HUES64 (cell line): ENCODE measurements around the gene PET100.

Experiments
- H3K27ac ChIP-seq: 2 replicates; pipeline ENCODE4 v1.7.0; 2013; ENCODE audit warnings: low read depth, low read length, inconsistent platforms
- H3K27me3 ChIP-seq: 2 replicates; pipeline ENCODE4 v1.6.1; 2013; ENCODE audit warnings: mild to moderate bottlenecking, low read length; ENCODE audit not compliant: insufficient read depth
- H3K36me3 ChIP-seq: 2 replicates; pipeline ENCODE4 v1.6.1; 2013; ENCODE audit warnings: mild to moderate bottlenecking, low read length; ENCODE audit not compliant: insufficient read depth
- H3K4me1 ChIP-seq: 2 replicates; pipeline ENCODE4 v1.6.1; 2013; ENCODE audit warnings: mild to moderate bottlenecking, low read length, moderate library complexity; ENCODE audit not compliant: insufficient read depth
- H3K4me3 ChIP-seq: 2 replicates; pipeline ENCODE4 v1.5.1; 2013; ENCODE audit warnings: mild to moderate bottlenecking, low read length, moderate library complexity
- H3K9ac ChIP-seq: 2 replicates; pipeline ENCODE4 v1.6.1; 2013; ENCODE audit warnings: mild to moderate bottlenecking, low read depth, low read length
- H3K9me3 ChIP-seq: 2 replicates; pipeline ENCODE4 v1.6.1; 2013; ENCODE audit warnings: low read depth, low read length; ENCODE audit not compliant: insufficient read depth
- WGBS: fragments of 150-250, 120-280 bp; methylation state at CpG from one replicate; pipeline ENCODE4 v1.1.7; 2013; ENCODE audit warnings: missing lambda C conversion rate; 5-methylcytosine and 5-hydroxymethylcytosine counted together

PET100 gene

GRCh38 chr19:7661744-7662538 is 32.3 kb downstream of the PET100 start:
- Histone ChIP-seq H3K27ac (no peak overlapping the region), H3K27me3 (no peaks in the 10 kb centered on the region), H3K4me3 (no peak overlapping the region), H3K36me3 (no peaks in the 10 kb centered on the region), H3K4me1 (no peaks in the 10 kb centered on the region), H3K9ac (no peak overlapping the region), H3K9me3 (no peaks in the 10 kb centered on the region)
- 75% methylated on average over 8 of the region's 8 CpGs for WGBS

- H3K9me3 ChIP-seq = no peaks in the 10 kb centered on the region
- H3K9ac ChIP-seq = no peak overlapping the region
- H3K4me3 ChIP-seq = no peak overlapping the region
- no peaks in the 10 kb centered on the region for H3K36me3 ChIP-seq
- H3K4me1 ChIP-seq = no peaks in the 10 kb centered on the region
- no peaks in the 10 kb centered on the region for H3K27me3 ChIP-seq
- no peak overlapping the region for H3K27ac ChIP-seq
- WGBS = 87% methylated on average over 13 of the region's 14 CpGs
These were observed 33.1 kb downstream of the PET100 start for GRCh38 chr19:7662657-7663056.

- Histone ChIP-seq H3K36me3 (no peaks in the 10 kb centered on the region), H3K4me1 (no peaks in the 10 kb centered on the region), H3K27me3 (peaks cover 7% of the 10 kb centered on the region)
These were observed 34.1 kb downstream of the PET100 start for GRCh38 chr19:7663706-7664105.

GRCh38 chr19:7665076-7665475 is 35.5 kb downstream of the PET100 start:
- Histone ChIP-seq H3K36me3 (no peaks in the 10 kb centered on the region), H3K27me3 (peaks cover 19% of the 10 kb centered on the region), H3K27ac (no peak overlapping the region), H3K4me3 (no peak overlapping the region), H3K9me3 (no peaks in the 10 kb centered on the region), H3K9ac (no peak overlapping the region), H3K4me1 (no peaks in the 10 kb centered on the region)
- 75% methylated on average over 4 of the region's 4 CpGs for WGBS

More at GRCh38 chr19:7663706-7664105, 34.1 kb downstream of the PET100 start:
- 90% methylated on average over 7 of the region's 7 CpGs for WGBS
- Histone ChIP-seq H3K27ac (no peak overlapping the region), H3K9me3 (no peaks in the 10 kb centered on the region), H3K9ac (no peak overlapping the region), H3K4me3 (no peak overlapping the region)

GRCh38 chr19:7668842-7669241 is 39.2 kb downstream of the PET100 start, which contains the start of gene RETN:
Gene RETN, plus strand, starts transcription at chr19:7669049. Its CDS starts 278 bp downstream, at chr19:7669327.
- Histone ChIP-seq H3K27ac (no peak within 1 kb of the TSS), H3K9me3 (no peaks in the 10 kb centered on the region), H3K4me1 (no peaks in the 10 kb centered on the region), H3K9ac (no peak within 1 kb of the TSS), H3K27me3 (peaks cover 44% of the 10 kb centered on the region), H3K36me3 (no peaks in the 10 kb centered on the region), H3K4me3 (peak within 1 kb of the TSS; percentile 86)
- WGBS = 73% methylated on average over 9 of the region's 9 CpGs

- Histone ChIP-seq H3K9ac (no peak overlapping the region), H3K27ac (no peak overlapping the region), H3K9me3 (no peaks in the 10 kb centered on the region), H3K27me3 (peaks cover 44% of the 10 kb centered on the region), H3K4me3 (peak overlapping the region; percentile 86), H3K4me1 (no peaks in the 10 kb centered on the region), H3K36me3 (no peaks in the 10 kb centered on the region)
- 31% methylated on average over 9 of the region's 9 CpGs for WGBS
These were observed 40.0 kb downstream of the PET100 start for GRCh38 chr19:7669641-7670040.

- Histone ChIP-seq H3K9ac (peak overlapping the region; percentile 52; the same call in 1 of the 2 replicates), H3K9me3 (no peaks in the 10 kb centered on the region), H3K4me1 (no peaks in the 10 kb centered on the region), H3K4me3 (peak overlapping the region; percentile 86), H3K27me3 (peaks cover 44% of the 10 kb centered on the region), H3K36me3 (no peaks in the 10 kb centered on the region), H3K27ac (no peak overlapping the region)
- WGBS = 5% methylated on average over 43 of the region's 43 CpGs
These were observed 40.7 kb downstream of the PET100 start for GRCh38 chr19:7670150-7670783.

- H3K4me3 ChIP-seq = peak overlapping the region; percentile 86
- H3K9me3 ChIP-seq = no peaks in the 10 kb centered on the region
- H3K27ac ChIP-seq = no peak overlapping the region
- peaks cover 44% of the 10 kb centered on the region for H3K27me3 ChIP-seq
- no peaks in the 10 kb centered on the region for H3K4me1 ChIP-seq
- H3K9ac ChIP-seq = no peak overlapping the region
- no peaks in the 10 kb centered on the region for H3K36me3 ChIP-seq
- WGBS = 34% methylated on average over 8 of the region's 9 CpGs
These were observed 41.2 kb downstream of the PET100 start for GRCh38 chr19:7670790-7671189.

GRCh38 chr19:7672522-7672921 is 42.9 kb downstream of the PET100 start:
- H3K9ac ChIP-seq = no peak overlapping the region
- no peaks in the 10 kb centered on the region for H3K4me1 ChIP-seq
- H3K4me3 ChIP-seq = no peak overlapping the region
- H3K27ac ChIP-seq = no peak overlapping the region
- WGBS = 41% methylated on average over 9 of the region's 9 CpGs
- H3K36me3 ChIP-seq = no peaks in the 10 kb centered on the region
- no peaks in the 10 kb centered on the region for H3K9me3 ChIP-seq
- H3K27me3 ChIP-seq = peaks cover 53% of the 10 kb centered on the region

- no peak overlapping the region for H3K9ac ChIP-seq
- H3K36me3 ChIP-seq = no peaks in the 10 kb centered on the region
- no peaks in the 10 kb centered on the region for H3K9me3 ChIP-seq
- H3K4me3 ChIP-seq = peak overlapping the region; percentile 8; the same call in 1 of the 2 replicates
- WGBS = 64% methylated on average over 21 of the region's 21 CpGs
- H3K27ac ChIP-seq = no peak overlapping the region
- peaks cover 50% of the 10 kb centered on the region for H3K27me3 ChIP-seq
- H3K4me1 ChIP-seq = no peaks in the 10 kb centered on the region
These were observed 44.7 kb downstream of the PET100 start for GRCh38 chr19:7674010-7675005.
